Immature natural killer cell (primary cell): Measurements from ENCODE around the gene NRDC. TPM values are rescaled to one million over a fixed set of nuclear protein-coding genes. Genes with fewer than 3 reads are reported as not detected.

Source experiments
- DNase-seq, 3 donors: peaks; one replicate each; pipeline ENCODE4 v3.0.0; 2022; ENCODE audit warnings: mixed read lengths in 1 of 3
- H3K27ac Mint-ChIP-seq, 6 donors: one replicate each; pipeline ENCODE4 v1.8.0; 2020; ENCODE audit warnings: mixed read lengths in 6 of 6, mild to moderate bottlenecking in 5 of 6, inconsistent platforms in 4 of 6, moderate library complexity in 3 of 6
- H3K27me3 Mint-ChIP-seq, 3 donors: one replicate each; pipeline ENCODE4 v1.8.0; 2020 to 2021; ENCODE audit warnings: low read depth in 3 of 3, mild to moderate bottlenecking in 3 of 3, mixed read lengths in 3 of 3, moderate library complexity in 3 of 3, inconsistent platforms in 1 of 3
- H3K36me3 Mint-ChIP-seq, 3 donors: one replicate each; pipeline ENCODE4 v1.8.0; 2020; ENCODE audit warnings: mixed read lengths in 3 of 3, inconsistent platforms in 2 of 3, mild to moderate bottlenecking in 2 of 3
- H3K4me1 Mint-ChIP-seq, 2 donors: one replicate each; pipeline ENCODE4 v1.8.0; 2020; ENCODE audit warnings: inconsistent platforms in 2 of 2, mild to moderate bottlenecking in 2 of 2, mixed read lengths in 2 of 2, moderate library complexity in 1 of 2
- H3K4me3 Mint-ChIP-seq, 5 donors: one replicate each; pipeline ENCODE4 v1.8.0; 2020; ENCODE audit warnings: mild to moderate bottlenecking in 5 of 5, mixed read lengths in 5 of 5, inconsistent platforms in 3 of 5, moderate library complexity in 3 of 5
- H3K9me3 Mint-ChIP-seq, 6 donors: one replicate each; pipeline ENCODE4 v1.8.0; 2020; ENCODE audit warnings: mild to moderate bottlenecking in 6 of 6, mixed read lengths in 6 of 6, inconsistent platforms in 4 of 6, moderate library complexity in 3 of 6
- polyA plus RNA-seq, 3 donors: library from polyadenylated mRNA; unstranded; fragments of 300-500 nt; fragmentation: Illumina TruSeq; gene quantifications; one replicate each; pipeline ENCODE4 v1.2.3, GENCODE V29; 2021

The NRDC gene
- polyA plus RNA-seq, 3 donors from 2014 or later: 66.2 to 101 (median 82.2) TPM

GRCh38 chr1:51799372-51799771, 79.2 kb downstream of the NRDC start:
- Mint-ChIP-seq H3K4me1 (no peaks in the 10 kb centered on the region), H3K36me3 (peaks cover 21 to 42% (median 36%) of the 10 kb centered on the region in 3 donors), H3K27me3 (peaks cover 0 to 2% (median 0%) of the 10 kb centered on the region in 3 donors), H3K9me3 (no peaks in the 10 kb centered on the region), H3K27ac (no peak overlapping the region), H3K4me3 (no peak overlapping the region)
- no peak for DNase-seq

GRCh38 chr1:51794868-51795267, 83.7 kb downstream of the NRDC start:
- Mint-ChIP-seq H3K36me3 (peaks cover 19 to 63% (median 31%) of the 10 kb centered on the region in 3 donors), H3K4me1 (no peaks in the 10 kb centered on the region), H3K4me3 (no peak overlapping the region), H3K27me3 (peaks cover 0 to 2% (median 0%) of the 10 kb centered on the region in 3 donors), H3K27ac (peak overlapping the region in 4 of 6 donors; percentile 42 to 73 (median 56)), H3K9me3 (no peaks in the 10 kb centered on the region)
- DNase-seq: no peak

GRCh38 chr1:51794260-51794659, 84.3 kb downstream of the NRDC start:
- no peaks in the 10 kb centered on the region for H3K4me1 Mint-ChIP-seq
- H3K27me3 Mint-ChIP-seq: peaks cover 0 to 2% (median 0%) of the 10 kb centered on the region in 3 donors
- no peak overlapping the region for H3K4me3 Mint-ChIP-seq
- DNase-seq: no peak
- peak overlapping the region in 3 of 6 donors; percentile 40 to 63 (median 42) for H3K27ac Mint-ChIP-seq
- peaks cover 25 to 69% (median 33%) of the 10 kb centered on the region in 3 donors for H3K36me3 Mint-ChIP-seq
- H3K9me3 Mint-ChIP-seq: no peaks in the 10 kb centered on the region

- Mint-ChIP-seq H3K27me3 (peaks cover 0 to 2% (median 0%) of the 10 kb centered on the region in 3 donors), H3K36me3 (peaks cover 26 to 71% (median 39%) of the 10 kb centered on the region in 3 donors), H3K4me3 (no peak overlapping the region), H3K4me1 (no peaks in the 10 kb centered on the region), H3K9me3 (no peaks in the 10 kb centered on the region), H3K27ac (peak overlapping the region in 5 of 6 donors; percentile 14 to 88 (median 60))
- no peak for DNase-seq
Measured at GRCh38 chr1:51792864-51793263, 85.7 kb downstream of the NRDC start.

- Mint-ChIP-seq H3K27me3 (peaks cover 0 to 2% (median 0%) of the 10 kb centered on the region in 3 donors), H3K36me3 (peaks cover 19 to 72% (median 33%) of the 10 kb centered on the region in 3 donors), H3K9me3 (no peaks in the 10 kb centered on the region), H3K27ac (peak overlapping the region; percentile 21 to 88 (median 56)), H3K4me1 (no peaks in the 10 kb centered on the region), H3K4me3 (no peak overlapping the region)
- no peak for DNase-seq
Measured at GRCh38 chr1:51791888-51792287, 86.6 kb downstream of the NRDC start.

GRCh38 chr1:51790385-51790784, 88.1 kb downstream of the NRDC start:
- Mint-ChIP-seq H3K36me3 (peaks cover 19 to 80% (median 37%) of the 10 kb centered on the region in 3 donors), H3K4me3 (no peak overlapping the region), H3K27ac (peak overlapping the region in 3 of 6 donors; percentile 14 to 88 (median 21)), H3K4me1 (no peaks in the 10 kb centered on the region), H3K27me3 (peaks cover 0 to 2% (median 0%) of the 10 kb centered on the region in 3 donors), H3K9me3 (no peaks in the 10 kb centered on the region)
- no peak for DNase-seq

GRCh38 chr1:51789342-51789741, 89.2 kb downstream of the NRDC start:
- Mint-ChIP-seq H3K27me3 (peaks cover 0 to 2% (median 0%) of the 10 kb centered on the region in 3 donors), H3K4me1 (no peaks in the 10 kb centered on the region), H3K36me3 (peaks cover 23 to 79% (median 33%) of the 10 kb centered on the region in 3 donors), H3K4me3 (no peak overlapping the region), H3K27ac (peak overlapping the region in 4 of 6 donors; percentile 3 to 71 (median 54)), H3K9me3 (no peaks in the 10 kb centered on the region)
- DNase-seq: no peak

GRCh38 chr1:51788938-51789337, 89.6 kb downstream of the NRDC start:
- Mint-ChIP-seq H3K36me3 (peaks cover 23 to 76% (median 33%) of the 10 kb centered on the region in 3 donors), H3K27ac (peak overlapping the region in 2 of 6 donors; percentile 3 to 62), H3K9me3 (no peaks in the 10 kb centered on the region)

GRCh38 chr1:51784997-51785421, 93.5 kb downstream of the NRDC start:
- H3K36me3 Mint-ChIP-seq: peaks cover 22 to 50% (median 30%) of the 10 kb centered on the region in 3 donors
- H3K27ac Mint-ChIP-seq: peak overlapping the region in 2 of 6 donors; percentile 36 to 65
- H3K4me3 Mint-ChIP-seq: no peak overlapping the region
- no peaks in the 10 kb centered on the region for H3K4me1 Mint-ChIP-seq
- H3K27me3 Mint-ChIP-seq: no peaks in the 10 kb centered on the region
- no peak for DNase-seq
- H3K9me3 Mint-ChIP-seq: no peaks in the 10 kb centered on the region

More at GRCh38 chr1:51788938-51789337, 89.6 kb downstream of the NRDC start:
- Mint-ChIP-seq H3K27me3 (peaks cover 0 to 2% (median 0%) of the 10 kb centered on the region in 3 donors), H3K4me1 (no peaks in the 10 kb centered on the region), H3K4me3 (no peak overlapping the region)
- no peak for DNase-seq

GRCh38 chr1:51780927-51781326, 97.6 kb downstream of the NRDC start:
- no peak overlapping the region for H3K27ac Mint-ChIP-seq
- peaks cover 11 to 36% (median 30%) of the 10 kb centered on the region in 3 donors for H3K36me3 Mint-ChIP-seq
- no peaks in the 10 kb centered on the region for H3K27me3 Mint-ChIP-seq
- H3K4me1 Mint-ChIP-seq: no peaks in the 10 kb centered on the region
- DNase-seq: no peak
- H3K9me3 Mint-ChIP-seq: no peaks in the 10 kb centered on the region
- H3K4me3 Mint-ChIP-seq: no peak overlapping the region

- Mint-ChIP-seq H3K27me3 (peaks cover 0 to 1% (median 0%) of the 10 kb centered on the region in 3 donors), H3K4me1 (peaks cover 5 to 15% of the 10 kb centered on the region in 2 donors), H3K9me3 (no peaks in the 10 kb centered on the region), H3K4me3 (no peak overlapping the region), H3K27ac (no peak overlapping the region), H3K36me3 (peaks cover 18 to 39% (median 39%) of the 10 kb centered on the region in 3 donors)
- DNase-seq: no peak
Measured at GRCh38 chr1:51776408-51776807, 102.1 kb downstream of the NRDC start.

- DNase-seq: peak; percentile 8 to 30 (median 14)
- Mint-ChIP-seq H3K27me3 (no peaks in the 10 kb centered on the region), H3K9me3 (no peaks in the 10 kb centered on the region), H3K27ac (peak overlapping the region in 1 of 6 donors; percentile 24), H3K4me1 (peaks cover 5 to 24% of the 10 kb centered on the region in 2 donors), H3K4me3 (no peak overlapping the region), H3K36me3 (peaks cover 19 to 46% (median 21%) of the 10 kb centered on the region in 3 donors)
Measured at GRCh38 chr1:51768971-51769588, 109.4 kb downstream of the NRDC start.

- Mint-ChIP-seq H3K9me3 (no peaks in the 10 kb centered on the region), H3K4me3 (no peak overlapping the region), H3K4me1 (peaks cover 2 to 12% of the 10 kb centered on the region in 2 donors), H3K27me3 (no peaks in the 10 kb centered on the region), H3K36me3 (peaks cover 0 to 29% (median 13%) of the 10 kb centered on the region in 3 donors), H3K27ac (no peak overlapping the region)
- no peak for DNase-seq
Measured at GRCh38 chr1:51761351-51761750, 117.2 kb downstream of the NRDC start.

GRCh38 chr1:51760872-51761271, 117.7 kb downstream of the NRDC start:
- H3K27ac Mint-ChIP-seq: peak overlapping the region in 3 of 6 donors; percentile 4 to 64 (median 21)
- H3K9me3 Mint-ChIP-seq: no peaks in the 10 kb centered on the region
- H3K27me3 Mint-ChIP-seq: no peaks in the 10 kb centered on the region
- peaks cover 2 to 12% of the 10 kb centered on the region in 2 donors for H3K4me1 Mint-ChIP-seq
- peaks cover 0 to 27% (median 9%) of the 10 kb centered on the region in 3 donors for H3K36me3 Mint-ChIP-seq
- H3K4me3 Mint-ChIP-seq: no peak overlapping the region
- no peak for DNase-seq
